Measurements from ENCODE around the gene CACNG3. TPM values are rescaled to one million over a fixed set of nuclear protein-coding genes. Genes with fewer than 3 reads are reported as not detected.

Gene CACNG3
- total RNA-seq = not detected in 2 replicates

GRCh38 chr16:24255456-24256371 lies at the start of gene CACNG3:
CACNG3 (plus strand) TSS chr16:24256335; CDS start chr16:24256755, 420 bp downstream.

All from epithelial cell of alveolus of lung (primary cell).